ENCODE results near the gene GPC5.

GPC5 gene

DNA sequence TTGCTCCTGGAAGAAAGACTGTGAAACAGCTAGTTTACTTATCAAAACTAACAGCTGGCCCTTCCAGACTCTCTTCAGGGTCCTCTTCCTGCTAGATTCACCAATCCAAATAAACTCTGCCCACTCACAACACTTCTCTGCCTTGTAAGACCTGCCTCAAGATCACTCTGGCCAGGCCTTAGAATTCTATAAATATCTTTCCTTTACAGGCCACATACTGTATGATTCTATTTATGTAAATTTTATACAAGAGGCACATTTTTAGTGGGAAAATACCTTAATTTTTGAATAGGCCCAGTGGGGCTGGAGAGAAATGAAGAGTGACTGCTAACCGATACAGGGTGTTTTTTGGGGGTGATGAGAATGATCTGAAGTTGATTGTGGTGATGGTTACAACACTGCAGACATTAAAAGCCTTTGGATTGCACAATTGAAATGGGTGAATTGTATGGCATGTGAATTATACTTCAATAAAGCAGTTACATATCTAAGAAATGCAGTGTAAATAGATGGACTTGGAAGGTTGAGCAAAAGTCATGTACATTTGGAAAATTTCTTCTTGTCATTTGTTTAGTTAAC lies 141.8 kb downstream of the GPC5 start:
- no peak for DNase-seq

DNA sequence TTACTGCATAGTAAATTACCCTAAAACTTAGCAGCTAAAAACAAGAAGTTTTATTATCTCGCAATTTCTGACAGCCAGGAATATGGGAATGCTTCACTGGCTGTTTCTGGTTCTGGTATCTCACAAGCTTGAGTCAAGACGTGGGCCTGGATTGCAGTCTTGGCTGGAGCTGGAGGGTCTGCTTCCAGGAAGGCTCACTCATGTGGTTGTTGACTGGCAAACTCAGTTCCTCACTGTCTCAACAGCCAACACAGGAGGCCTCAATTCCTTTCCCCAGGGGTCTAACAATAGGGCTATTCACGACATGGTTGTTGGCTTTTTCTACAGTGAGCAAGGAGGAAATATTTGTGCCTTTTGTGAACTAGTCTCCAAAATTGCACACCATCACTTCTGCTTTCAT lies 146.3 kb downstream of the GPC5 start:
- DNase-seq, result no peak

DNA sequence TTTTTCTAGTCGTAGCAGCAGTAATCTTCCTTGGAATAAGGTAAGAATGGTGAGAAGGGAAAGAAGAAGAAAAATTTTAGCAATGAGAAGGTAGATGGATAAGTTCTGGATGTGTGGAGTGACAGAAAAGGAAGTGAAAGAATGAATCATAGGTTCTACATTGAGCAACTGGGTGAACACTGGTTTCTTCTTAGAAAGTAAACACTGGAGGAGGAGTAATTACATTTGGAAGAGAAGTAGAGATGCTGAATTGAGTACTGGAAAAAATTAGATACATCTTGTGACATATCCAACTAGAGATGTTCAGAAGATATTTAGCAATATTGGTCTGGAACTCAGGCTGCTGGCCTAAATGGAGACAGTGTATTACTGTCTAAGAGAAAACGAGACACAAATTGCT lies 148.5 kb downstream of the GPC5 start:
- DNase-seq, result peak; percentile 29

DNA sequence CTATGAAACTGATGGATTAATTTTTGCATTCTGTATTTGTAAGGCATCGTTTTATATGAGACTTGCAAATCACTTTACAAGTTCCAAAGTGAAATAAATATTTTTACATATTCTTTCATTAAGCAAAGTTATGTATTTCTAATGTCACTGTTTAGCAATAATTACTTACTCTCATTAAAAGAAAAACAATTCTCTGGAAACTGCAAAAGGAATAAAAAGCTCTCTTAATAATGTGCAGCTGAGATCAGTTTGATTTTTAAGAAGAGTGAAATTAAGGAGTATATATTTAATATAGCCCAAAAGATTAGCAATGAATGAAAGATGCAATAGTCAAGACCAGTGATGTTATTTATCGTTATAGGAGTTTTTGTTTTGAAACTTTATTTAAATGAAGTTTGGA lies 155.2 kb downstream of the GPC5 start:
- no peak for DNase-seq

DNA sequence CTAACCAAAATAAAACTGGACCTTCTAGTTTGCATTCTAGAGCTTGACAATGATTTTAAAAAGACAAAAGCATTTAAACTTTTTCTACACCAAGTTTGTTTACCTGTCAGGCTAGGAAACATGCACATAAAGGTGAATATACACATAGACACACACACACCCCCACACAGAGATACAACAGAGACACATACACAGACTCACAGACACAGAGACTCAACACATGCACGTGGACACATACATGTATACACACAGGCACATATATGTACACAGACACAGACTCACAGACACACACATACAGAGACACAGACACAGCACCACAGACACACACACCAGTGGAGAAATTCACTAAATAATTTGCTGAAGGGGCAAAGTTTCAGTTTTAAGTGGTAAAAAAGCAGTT lies 155.7 kb downstream of the GPC5 start:
- DNase-seq, result no peak

DNA sequence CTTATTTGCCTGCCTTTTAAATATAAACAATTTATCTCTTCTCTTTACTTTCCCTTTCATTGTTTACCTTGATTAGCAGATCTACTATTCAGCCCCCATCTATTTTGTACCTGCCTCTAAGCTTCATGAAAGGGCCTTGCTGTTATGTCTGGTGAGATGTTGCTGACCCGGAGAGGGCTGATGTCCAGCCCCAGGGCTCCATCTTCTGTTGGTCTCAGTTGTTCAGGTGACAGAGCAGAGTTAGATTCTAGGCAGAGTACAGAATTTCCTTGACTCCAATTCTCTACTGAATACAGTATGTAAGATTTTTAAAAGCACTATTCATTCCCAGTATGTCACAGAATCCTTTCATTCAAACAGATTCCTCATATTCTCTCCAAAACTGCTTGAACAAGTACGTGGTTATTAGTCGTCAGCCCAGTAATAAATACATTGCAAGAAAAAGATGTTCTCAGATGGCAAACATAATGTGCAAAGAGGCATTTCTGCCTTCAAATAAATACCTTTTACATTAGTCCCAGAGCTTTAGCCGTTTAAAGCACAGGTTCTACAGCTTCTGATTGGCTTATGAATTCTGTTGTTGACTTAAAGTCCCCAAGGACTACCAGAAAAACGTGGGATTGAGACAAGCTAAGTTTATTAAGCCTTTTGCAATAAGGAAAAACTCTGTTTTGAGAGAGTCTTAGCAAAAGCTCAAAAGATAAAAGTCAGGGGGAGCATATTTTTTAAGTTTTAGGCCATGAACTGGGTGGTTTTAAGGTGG lies 159.1 kb downstream of the GPC5 start:
- no peak for DNase-seq

DNA sequence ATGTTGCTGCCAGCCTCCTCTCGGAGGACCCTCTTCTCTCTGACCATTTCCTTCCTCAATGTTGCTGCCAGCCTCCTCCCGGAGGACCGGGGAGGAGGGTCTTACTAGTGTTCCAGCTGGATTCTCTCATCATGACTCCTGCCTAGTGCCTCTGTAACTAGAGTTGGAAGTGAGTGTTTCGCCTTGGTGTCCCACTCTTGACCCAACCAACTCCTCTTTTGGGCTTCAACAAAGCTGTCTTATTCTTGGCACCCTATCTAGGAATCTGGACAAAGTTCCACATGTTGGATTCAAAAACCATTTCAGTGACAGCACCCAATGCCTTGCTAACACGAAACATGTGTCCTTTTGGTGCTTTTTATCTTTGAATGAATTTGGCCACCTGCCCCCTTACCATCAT lies 165.4 kb downstream of the GPC5 start:
- no peak for DNase-seq

DNA sequence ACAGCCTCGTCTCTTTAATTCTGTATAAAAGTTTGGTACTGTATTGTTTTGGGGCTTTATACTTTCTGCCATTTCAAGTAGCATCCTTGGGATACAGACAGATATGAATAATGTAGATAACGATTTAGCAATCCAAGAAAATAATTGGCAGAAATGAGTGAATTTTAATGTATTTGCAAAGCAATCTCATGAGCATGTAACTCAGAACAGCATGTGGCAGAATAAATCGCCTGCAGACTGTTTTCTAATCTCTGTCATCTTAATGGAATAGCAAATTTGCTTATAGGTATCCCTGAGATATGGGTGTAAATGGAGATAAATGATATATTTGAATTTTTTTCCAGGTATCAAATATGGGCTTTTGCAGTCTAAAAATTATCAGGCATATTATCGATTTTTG lies 166.0 kb downstream of the GPC5 start:
- DNase-seq, result no peak

DNA sequence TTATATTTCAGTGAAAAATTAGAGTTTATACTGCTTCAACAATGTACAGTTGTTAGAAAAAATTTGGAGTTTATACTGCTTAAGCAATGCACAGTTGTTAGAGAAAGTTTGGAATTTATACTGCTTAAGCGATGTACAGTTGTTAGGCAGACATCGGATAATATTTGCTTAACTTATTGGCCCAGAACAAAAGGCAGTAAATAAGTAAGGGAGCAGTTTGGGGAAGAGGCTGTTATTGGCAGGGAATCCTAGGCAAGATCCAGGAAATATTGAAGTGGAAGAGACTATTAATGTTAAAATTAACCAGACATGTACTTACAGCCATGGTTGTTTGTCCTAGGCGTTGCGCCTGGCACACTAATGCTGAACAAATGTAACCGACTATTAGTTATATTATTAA lies 166.9 kb downstream of the GPC5 start:
- DNase-seq, result no peak

DNA sequence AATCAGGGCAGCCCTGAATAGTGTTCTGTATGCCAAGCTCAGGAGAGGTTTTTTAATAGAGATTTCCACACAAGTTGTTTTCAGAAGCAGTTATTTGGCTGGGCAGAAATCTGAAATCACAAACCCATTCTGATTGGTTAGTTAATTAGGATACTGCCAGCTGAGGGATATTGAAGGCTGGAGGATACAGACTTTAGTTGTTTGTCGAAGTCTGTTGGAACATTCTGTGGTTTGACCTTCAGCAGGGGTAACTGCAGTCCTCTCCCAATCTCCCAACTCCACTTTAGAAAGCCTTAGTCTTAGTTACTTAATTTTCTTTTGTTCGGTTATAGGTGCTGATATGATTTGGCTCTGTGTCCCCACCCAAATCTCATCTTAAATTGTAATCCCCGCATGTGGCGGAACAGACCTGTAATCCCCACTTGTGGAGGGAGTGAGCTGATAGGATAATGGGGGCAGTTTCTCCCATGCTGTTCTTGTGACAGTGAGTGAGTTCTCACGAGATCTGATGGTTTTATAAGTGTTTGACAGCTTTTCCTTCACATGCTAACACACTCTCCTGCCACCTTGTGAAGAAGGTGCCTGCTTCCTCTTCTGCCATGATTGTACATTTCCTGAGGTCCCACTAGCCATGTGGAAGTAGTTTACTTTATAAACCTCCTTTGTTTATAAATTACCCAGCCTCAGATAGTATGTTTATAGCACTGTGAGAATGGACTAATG lies 169.2 kb downstream of the GPC5 start:
- DNase-seq, result no peak

DNA sequence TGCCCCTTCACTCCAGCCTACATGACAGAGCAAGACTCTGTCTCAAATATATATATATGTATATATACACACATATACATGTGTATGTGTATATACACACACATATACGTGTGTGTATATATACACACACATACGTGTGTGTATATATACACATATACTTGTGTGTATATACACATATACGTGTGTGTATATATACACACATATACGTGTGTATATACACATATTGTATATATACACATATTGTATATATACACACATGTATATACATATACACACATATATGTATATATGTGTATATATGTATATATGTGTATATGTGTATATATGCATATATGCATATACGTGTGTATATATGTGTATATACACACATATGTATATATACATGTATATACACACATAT lies 173.3 kb downstream of the GPC5 start:
- no peak for DNase-seq

DNA sequence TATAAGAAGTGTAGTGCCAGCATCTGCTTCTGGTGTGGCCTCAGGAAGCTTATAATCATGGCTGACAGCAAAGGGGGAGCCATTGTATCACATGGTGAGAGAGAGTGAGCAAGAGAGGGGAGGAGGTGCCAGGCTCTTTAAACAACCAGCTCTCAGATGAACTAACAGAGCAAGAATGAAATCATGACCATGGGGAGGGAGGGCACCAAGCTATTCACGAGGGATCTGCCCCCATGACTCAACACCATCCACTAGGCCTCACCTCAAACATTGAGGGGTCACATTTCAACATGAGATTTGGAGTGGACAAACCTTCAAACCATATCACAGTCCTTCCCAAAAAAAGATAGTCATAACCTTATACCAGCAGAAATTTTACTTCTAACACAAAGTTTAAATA lies 174.0 kb downstream of the GPC5 start:
- peak; percentile 30 for DNase-seq

DNA sequence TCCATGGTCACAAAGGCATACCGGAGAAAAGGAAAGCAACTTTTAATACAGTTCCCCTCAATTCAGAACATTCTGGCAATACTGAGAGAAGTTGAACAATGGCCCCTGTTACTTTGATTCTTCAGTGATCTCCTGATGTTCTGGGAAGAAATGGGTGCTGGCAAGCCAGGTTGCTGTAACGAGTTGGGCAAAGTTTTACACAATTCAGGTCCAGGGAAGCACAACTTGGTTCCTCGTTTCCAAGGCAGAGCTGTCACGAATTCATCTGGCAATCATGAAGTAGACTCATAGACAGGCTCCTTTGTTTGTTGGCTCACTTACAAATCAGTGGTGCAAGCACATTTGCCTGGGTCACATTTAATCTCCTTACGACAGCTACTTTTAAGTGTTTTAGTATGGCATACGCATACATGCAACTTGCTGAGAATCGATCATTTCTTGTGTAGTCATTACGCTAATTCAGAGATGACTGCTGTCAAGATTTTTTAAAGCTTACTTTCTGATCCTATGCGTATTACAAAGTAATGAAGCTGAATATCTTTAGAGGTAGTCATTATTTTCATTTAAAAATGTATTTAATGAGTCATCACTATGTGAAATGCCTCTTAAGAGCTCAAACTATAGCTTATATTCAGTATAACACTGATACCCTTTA lies 174.7 kb downstream of the GPC5 start:
- peak; percentile 24 for DNase-seq

DNA sequence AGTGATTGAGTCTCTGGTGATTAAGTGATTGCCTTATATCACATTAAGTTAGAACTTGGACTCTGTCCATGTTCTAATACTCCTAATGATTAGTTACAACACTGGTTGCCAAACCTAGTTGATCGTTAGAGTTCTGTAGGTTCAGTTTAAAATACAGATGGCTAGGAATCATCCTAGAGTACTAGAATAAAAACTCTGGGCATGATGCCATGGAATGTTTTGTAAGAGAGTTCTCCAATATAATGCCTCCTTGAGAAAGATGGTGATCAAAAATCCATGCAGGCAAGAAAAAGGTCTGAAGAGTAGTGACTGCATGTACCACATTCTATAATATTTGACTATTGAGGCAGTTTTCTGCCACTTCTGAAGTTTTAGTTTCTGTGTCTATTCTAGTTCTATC lies 176.3 kb downstream of the GPC5 start:
- DNase-seq, result peak; percentile 61

DNA sequence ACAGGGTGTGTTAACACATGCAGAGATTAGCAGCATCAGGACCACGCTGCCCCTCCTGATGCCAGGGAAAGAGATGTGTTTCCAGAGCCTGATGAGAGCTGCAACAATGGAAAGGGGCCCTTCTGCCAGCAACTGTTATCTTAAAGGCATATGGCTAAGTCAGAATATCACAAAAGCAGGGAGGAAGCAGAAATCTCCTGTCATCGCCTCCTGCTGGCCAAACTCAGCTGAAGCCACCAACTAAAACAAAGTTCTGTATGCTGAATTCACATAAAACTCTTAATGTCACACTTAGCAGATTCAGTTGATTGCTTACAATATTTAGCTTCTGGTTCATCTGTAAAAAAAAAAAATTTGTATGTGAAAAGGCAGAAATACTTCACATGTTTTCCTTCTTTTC lies 178.2 kb downstream of the GPC5 start:
- DNase-seq, result no peak

DNA sequence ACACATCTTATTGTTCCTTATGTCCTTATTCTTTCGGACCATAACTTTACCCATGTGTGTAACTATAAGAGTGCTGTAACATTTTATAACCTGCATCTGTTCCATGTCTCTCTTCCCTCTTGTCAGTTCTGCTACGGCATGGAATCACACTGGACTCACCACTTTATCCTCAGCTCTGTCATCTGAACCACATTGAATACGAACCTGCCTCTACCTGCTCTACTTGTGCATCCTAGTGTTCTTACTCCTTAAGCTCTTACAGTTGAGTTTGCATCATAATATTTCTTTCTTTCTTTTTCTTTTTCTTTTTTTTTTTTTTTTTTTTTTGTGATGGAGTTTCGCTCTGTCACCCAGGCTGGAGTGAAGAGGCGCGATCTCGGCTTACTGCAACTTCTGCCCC lies 180.9 kb downstream of the GPC5 start:
- DNase-seq, result no peak

DNA sequence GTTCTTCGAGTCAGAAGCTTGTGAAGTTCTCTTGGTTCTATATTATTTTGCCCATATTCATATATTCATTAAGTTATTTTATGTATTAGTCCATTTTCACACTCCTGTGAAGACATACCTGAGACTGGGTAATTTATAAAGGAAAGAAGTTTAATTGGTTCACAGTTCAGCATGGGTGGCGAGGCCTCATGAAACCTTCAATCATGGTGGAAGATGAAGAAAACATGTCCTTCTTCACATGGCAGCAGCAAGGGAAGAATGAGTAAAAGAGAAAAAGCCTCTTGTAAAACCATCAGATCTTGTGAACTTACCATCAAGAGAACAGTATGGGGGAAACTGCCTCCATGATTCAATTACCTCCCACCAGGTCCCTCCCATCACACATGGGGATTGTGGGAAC lies 182.3 kb downstream of the GPC5 start:
- DNase-seq, result no peak

DNA sequence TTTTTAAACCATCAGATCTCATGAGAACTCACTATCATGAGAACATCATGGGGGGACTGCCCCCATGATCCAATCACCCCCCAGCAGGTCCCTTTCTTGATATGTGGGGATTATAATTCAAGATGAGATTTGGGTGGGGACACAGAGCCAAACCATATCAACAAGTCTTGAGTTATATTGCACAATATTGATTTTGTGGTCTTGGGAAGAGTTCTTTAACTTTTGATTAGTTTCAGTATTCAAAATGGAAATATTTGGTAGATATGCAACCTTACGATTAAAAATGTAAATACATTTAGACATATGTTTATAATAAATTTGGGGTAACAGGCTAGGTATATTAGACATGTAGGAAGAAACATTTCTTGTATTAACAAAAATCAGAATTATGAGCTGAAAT lies 188.2 kb downstream of the GPC5 start:
- DNase-seq, result no peak

DNA sequence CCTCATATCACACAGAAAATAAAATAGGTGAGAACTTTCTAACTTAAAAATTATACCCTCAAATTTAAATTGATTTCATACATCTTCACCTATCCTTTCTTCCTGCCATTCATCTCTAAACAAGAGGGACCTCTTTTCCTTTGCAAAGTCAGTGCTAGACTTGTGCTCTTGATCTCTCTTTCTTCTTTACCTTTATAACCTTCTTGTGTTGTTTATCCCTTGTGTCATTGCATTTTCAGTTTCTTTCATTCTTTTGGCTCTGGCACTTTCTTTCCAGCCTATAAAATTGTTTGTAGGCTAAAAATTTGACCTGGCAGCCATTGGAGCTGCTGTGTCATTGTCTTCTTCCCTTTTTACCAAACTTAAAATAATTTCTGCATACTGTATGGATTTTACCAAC lies 190.1 kb downstream of the GPC5 start:
- DNase-seq, result no peak

DNA sequence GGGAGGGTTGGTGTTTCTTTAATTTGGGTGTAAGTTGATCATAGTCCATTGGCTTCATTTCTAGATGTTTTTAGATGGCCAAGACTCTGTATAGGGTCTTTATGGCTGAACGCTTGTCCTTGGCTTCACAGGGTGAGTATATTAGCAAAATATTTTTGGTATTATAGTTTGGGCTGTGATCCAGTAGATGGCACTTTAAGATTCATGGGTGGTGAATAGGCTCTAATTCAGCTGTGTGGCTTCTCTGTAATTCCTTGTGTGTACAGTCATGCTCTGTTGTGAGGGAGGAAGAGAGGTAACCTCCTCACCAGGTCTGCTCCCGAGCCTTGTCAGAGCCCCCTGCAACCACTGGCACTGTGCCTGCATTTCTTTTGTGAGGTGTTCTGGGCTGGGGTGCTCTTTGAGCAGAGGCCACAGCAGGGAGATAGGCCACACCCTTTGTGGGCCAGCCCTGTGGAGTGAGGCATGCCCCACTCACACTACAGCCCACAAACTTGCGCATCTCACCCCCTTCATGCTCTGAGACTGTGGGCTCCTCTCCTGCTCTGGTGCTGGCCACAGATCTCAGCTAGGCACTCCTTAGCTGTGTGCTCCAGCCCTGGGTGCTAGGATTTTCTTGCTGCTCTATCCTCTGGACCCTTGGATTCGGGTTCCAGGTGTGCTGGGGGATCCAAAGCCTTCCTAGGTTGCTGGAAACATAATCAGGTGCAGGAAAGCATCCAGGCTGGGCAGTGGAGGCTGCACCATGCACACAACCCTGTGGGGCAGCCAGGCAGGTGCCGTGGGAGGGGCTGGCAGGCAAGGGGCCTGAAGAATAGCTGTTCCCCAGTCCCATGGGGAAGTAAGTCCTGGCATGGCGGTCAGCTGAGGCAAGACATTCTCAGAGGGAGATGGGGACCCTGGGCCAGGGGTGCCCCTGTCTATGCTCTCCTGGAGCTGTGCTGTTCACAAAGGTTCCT lies 193.9 kb downstream of the GPC5 start:
- DNase-seq, result peak; percentile 44

DNA sequence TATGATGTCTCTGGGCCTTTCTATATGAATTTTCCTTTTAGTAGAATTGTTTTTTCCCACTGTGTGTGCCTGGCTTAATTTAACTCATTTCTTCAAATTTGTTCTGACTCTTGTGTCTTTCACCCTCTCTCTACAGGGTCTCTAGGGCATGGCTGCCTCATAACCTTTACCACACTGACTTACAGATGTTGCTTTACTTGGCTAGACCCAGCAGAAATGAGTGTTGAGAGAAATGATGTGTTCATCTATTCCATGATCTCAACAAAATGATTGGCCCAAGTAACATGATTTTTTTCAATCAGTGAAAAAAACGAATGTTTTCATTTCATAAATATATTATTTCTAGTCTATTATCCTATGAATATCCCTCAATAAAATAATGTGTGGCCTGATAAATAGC lies 195.0 kb downstream of the GPC5 start:
- no peak for DNase-seq

DNA sequence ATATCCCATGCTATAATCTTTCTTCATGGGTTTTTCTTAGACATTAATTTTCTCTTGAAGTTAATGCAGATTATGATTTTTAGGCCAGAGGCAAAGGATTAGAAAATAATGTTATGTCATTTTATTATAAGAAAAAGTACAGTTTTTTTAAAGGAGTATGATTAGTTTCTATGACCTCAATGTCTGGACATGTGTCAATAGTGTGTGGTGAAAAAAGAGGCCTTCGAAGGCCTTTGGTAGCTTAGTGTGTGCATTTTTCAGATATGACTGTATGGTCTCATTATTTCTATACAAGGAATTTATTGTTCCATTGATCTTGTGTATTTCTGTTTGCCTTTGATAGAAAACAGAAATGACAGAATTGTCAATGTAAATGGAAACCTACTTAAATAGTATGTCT lies 195.6 kb downstream of the GPC5 start:
- no peak for DNase-seq

DNA sequence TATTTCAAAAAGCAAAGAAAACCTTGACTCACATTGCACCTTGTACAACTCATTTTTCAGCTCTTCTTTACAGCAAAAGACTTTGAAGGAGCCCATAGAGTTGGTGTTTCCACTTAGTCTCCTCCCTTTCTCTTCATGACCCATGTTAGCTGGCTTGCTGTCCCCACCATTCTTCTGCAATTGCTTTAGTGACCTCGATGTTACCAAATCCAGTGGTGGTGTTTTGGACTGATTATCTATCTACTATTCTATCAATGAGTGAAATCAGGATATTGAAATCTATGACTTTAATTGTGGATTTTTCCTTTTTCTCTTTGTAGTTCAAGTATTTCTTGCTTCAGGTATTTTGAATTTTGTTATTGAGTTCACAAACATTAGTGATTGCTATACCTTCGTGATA lies 197.3 kb downstream of the GPC5 start:
- no peak for DNase-seq

Data from NCI-H226 (cell line).